Left ventricle myocardium superior (tissue), 1 donor: ENCODE measurements around the gene JAG1. TPM values are rescaled to one million over a fixed set of nuclear protein-coding genes. Genes with fewer than 3 reads are reported as not detected.
"Not testable (repeated sequence)": the region's sequence is repeated elsewhere in the genome, so short reads cannot be mapped to it uniquely, and the experiment has no call there.

Experiments
- ATAC-seq: fragments of 200-7000 bp; cut with Tn5 transposase; one replicate; pipeline ENCODE4 v1.9.1; 2020; ENCODE audit warnings: mild to moderate bottlenecking, moderate library complexity
- DNase-seq: peaks from one replicate; pipeline ENCODE4 v3.0.0-alpha.2; 2020
- intact Hi-C: fragments of 100-400 bp; cut with micrococcal nuclease; formaldehyde crosslinking; loops from one replicate; pipeline ENCODE4 v1.11.0; 2022
- total RNA-seq: library from RNA; stranded (reverse); fragmentation: NEBNext Ultra II Directional; extraction: Animal tissue kit (Norgen Biotek cat#: 25700); gene quantifications from one replicate; pipeline ENCODE4 v1.2.1, GENCODE V29; 2021
- donor health status: DM: no; HTN: yes; CAD: no; lungs with severe emphysema.

JAG1 gene
- total RNA-seq, 1 donor from 2014 or later = 17.0 TPM

- DNase-seq (no peak), ATAC-seq (no peak)
- intact Hi-C loops = no loop called here
Observed at GRCh38 chr20:10631126-10631525, 42.7 kb downstream of the JAG1 start.

- DNase-seq (no peak), ATAC-seq (no peak)
- intact Hi-C loops = no loop called here
Observed at GRCh38 chr20:10629946-10630650, 43.7 kb downstream of the JAG1 start.

GRCh38 chr20:10626896-10627295, 46.9 kb downstream of the JAG1 start:
- DNase-seq (no peak), ATAC-seq (peak; percentile 75)
- intact Hi-C loops = no loop called here

- ATAC-seq (no peak), DNase-seq (no peak)
- intact Hi-C loops = no loop called here
Observed at GRCh38 chr20:10625641-10626040, 48.2 kb downstream of the JAG1 start.

GRCh38 chr20:10622657-10623418, 51.0 kb downstream of the JAG1 start:
- intact Hi-C loops = no loop called here
- DNase-seq = peak; percentile 50
- ATAC-seq = peak; percentile 89

- DNase-seq (no peak), ATAC-seq (no peak)
- intact Hi-C loops = no loop called here
Observed at GRCh38 chr20:10621149-10621548, 52.6 kb downstream of the JAG1 start.

GRCh38 chr20:10619427-10619826, 54.4 kb downstream of the JAG1 start:
- DNase-seq = no peak
- intact Hi-C loops = no loop called here
- ATAC-seq = no peak

- intact Hi-C loops = no loop called here
- DNase-seq = no peak
- no peak for ATAC-seq
Observed at GRCh38 chr20:10618611-10619245, 55.1 kb downstream of the JAG1 start.

GRCh38 chr20:10617549-10618133, 56.2 kb downstream of the JAG1 start:
- intact Hi-C loops = not testable (repeated sequence)

GRCh38 chr20:10616212-10616611, 57.6 kb downstream of the JAG1 start:
- no peak for ATAC-seq
- intact Hi-C loops = no loop called here
- DNase-seq = no peak

More at GRCh38 chr20:10617549-10618133, 56.2 kb downstream of the JAG1 start:
- not testable (repeated sequence) for ATAC-seq, DNase-seq

GRCh38 chr20:10613911-10614310, 59.9 kb downstream of the JAG1 start:
- intact Hi-C loops = no loop called here
- no peak for ATAC-seq
- DNase-seq = no peak

- ATAC-seq, intact Hi-C loops, DNase-seq: not testable (repeated sequence)
Observed at GRCh38 chr20:10613426-10613825, 60.4 kb downstream of the JAG1 start.

GRCh38 chr20:10611357-10611756, 62.4 kb downstream of the JAG1 start:
- peak; percentile 65 for DNase-seq
- ATAC-seq = peak; percentile 59
- intact Hi-C loops = no loop called here

- peak; percentile 79 for ATAC-seq
- peak; percentile 57 for DNase-seq
- intact Hi-C loops = no loop called here
Observed at GRCh38 chr20:10610251-10610650, 63.5 kb downstream of the JAG1 start.

GRCh38 chr20:10609770-10610169, 64.0 kb downstream of the JAG1 start:
- DNase-seq (no peak), ATAC-seq (peak; percentile 61)
- intact Hi-C loops = no loop called here

GRCh38 chr20:10609276-10609675, 64.5 kb downstream of the JAG1 start:
- ATAC-seq (peak; percentile 70), DNase-seq (peak; percentile 61)

GRCh38 chr20:10605547-10606195, 68.1 kb downstream of the JAG1 start:
- ATAC-seq (no peak), DNase-seq (no peak)
- intact Hi-C loops = no loop called here

More at GRCh38 chr20:10609276-10609675, 64.5 kb downstream of the JAG1 start:
- intact Hi-C loops = no loop called here

- no peak for DNase-seq
- intact Hi-C loops = no loop called here
- ATAC-seq = peak; percentile 65
Observed at GRCh38 chr20:10604865-10605440, 68.8 kb downstream of the JAG1 start.
